22Rv1 (cell line): ENCODE measurements around the gene KRT37.

Experiments
- ZFX ChIP-seq: fragments of 450-650 bp; IDR thresholded peaks from 2 replicates; pipeline ENCODE4 v1.6.1; 2017; ENCODE audit warnings: antibody characterized with exemption, borderline replicate concordance
- TF ChIP-seq, protein P1 (sequence below): fragments of 450-650 bp; IDR thresholded peaks from 2 replicates; pipeline ENCODE4 v1.5.1; 2017; ENCODE audit warnings: mild to moderate bottlenecking

DNA sequence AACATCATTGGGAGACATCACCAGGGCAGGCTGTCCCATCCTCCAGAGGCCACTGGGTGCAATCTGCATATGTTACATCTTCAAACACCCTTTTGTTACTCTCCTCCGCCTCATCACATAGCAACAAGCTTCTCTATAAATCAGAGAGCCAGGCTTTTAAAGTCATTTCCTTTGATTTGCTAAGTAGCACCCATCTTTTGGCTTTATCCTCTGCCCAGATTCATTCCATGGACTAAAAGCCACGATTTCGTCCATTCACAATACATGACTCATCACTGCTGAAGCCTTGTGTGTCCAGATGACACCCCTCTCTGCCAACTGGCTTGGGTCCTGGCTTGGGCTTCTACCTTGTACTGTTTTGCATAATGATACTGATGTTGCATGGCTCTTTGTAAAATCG lies 18.4 kb upstream of the KRT37 start:
- TF ChIP-seq, protein P1, sequence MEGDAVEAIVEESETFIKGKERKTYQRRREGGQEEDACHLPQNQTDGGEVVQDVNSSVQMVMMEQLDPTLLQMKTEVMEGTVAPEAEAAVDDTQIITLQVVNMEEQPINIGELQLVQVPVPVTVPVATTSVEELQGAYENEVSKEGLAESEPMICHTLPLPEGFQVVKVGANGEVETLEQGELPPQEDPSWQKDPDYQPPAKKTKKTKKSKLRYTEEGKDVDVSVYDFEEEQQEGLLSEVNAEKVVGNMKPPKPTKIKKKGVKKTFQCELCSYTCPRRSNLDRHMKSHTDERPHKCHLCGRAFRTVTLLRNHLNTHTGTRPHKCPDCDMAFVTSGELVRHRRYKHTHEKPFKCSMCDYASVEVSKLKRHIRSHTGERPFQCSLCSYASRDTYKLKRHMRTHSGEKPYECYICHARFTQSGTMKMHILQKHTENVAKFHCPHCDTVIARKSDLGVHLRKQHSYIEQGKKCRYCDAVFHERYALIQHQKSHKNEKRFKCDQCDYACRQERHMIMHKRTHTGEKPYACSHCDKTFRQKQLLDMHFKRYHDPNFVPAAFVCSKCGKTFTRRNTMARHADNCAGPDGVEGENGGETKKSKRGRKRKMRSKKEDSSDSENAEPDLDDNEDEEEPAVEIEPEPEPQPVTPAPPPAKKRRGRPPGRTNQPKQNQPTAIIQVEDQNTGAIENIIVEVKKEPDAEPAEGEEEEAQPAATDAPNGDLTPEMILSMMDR, result no peak
- TF ChIP-seq ZFX, result no peak
